Measurements from ENCODE around the gene ALDH3B2.
"Not testable (repeated sequence)": the region's sequence is repeated elsewhere in the genome, so short reads cannot be mapped to it uniquely, and the experiment has no call there.

DNA sequence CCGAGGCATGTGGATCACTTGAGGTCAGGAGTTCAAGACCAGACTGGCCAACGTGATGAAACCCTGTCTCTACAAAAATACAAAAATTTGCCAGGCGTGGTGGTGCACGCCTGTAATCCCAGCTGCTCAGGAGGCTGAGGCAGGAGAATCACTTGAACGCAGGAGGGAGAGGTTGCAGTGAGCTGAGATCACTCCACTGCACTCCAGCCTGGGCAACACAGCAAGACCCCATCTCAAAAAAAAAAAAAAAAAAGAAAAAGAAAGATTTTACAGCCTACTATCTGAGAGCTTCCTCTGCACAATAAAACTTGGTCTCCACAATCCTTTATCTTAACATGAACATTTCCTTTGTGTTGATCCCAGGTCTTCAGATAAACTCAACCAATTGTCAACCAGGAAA lies 13.7 kb downstream of the ALDH3B2 start:
- TF ChIP-seq GLIS1 (tag by site-specific recombination; IDR thresholded peaks at IDR 0.05); ZBTB17 (tag by site-specific recombination; IDR thresholded peaks at IDR 0.05); SP2 (tag by site-specific recombination; IDR thresholded peaks at IDR 0.05); BCL11A (tag by site-specific recombination; IDR thresholded peaks at IDR 0.05; ENCODE audit: low read depth); FEZF1 (tag by site-specific recombination; IDR thresholded peaks at IDR 0.05); ZNF175 (tag by site-specific recombination; IDR thresholded peaks at IDR 0.05): not testable (repeated sequence)
- TF ChIP-seq, protein P1, sequence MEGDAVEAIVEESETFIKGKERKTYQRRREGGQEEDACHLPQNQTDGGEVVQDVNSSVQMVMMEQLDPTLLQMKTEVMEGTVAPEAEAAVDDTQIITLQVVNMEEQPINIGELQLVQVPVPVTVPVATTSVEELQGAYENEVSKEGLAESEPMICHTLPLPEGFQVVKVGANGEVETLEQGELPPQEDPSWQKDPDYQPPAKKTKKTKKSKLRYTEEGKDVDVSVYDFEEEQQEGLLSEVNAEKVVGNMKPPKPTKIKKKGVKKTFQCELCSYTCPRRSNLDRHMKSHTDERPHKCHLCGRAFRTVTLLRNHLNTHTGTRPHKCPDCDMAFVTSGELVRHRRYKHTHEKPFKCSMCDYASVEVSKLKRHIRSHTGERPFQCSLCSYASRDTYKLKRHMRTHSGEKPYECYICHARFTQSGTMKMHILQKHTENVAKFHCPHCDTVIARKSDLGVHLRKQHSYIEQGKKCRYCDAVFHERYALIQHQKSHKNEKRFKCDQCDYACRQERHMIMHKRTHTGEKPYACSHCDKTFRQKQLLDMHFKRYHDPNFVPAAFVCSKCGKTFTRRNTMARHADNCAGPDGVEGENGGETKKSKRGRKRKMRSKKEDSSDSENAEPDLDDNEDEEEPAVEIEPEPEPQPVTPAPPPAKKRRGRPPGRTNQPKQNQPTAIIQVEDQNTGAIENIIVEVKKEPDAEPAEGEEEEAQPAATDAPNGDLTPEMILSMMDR (tag by site-specific recombination; IDR thresholded peaks at IDR 0.05), result not testable (repeated sequence)
